CD4-positive, CD25-positive, alpha-beta regulatory T cell (primary cell): Measurements from ENCODE around the gene WASHC3. TPM values are rescaled to one million over a fixed set of nuclear protein-coding genes. Genes with fewer than 3 reads are reported as not detected.

Experiments used
- ATAC-seq, 2 donors: fragments of 150-1000 bp; cut with Tn5 transposase; one replicate each; pipeline ENCODE4 v1.10.0; 2021; ENCODE audit warnings: low read depth in 2 of 2, moderate number of reproducible peaks in 2 of 2, moderate library complexity in 1 of 2
- DNase-seq, 3 donors: peaks; one replicate each; pipeline versions ENCODE4 v3.0.0 to v3.0.0-alpha.2; 2012 to 2022; ENCODE audit warnings: mixed read lengths in 1 of 3
- H3K27ac ChIP-seq: one replicate; pipeline ENCODE4 v1.7.0; 2013; ENCODE audit warnings: mild to moderate bottlenecking, low read length; ENCODE audit not compliant: insufficient read depth, poor library complexity, severe bottlenecking
- H3K27me3 ChIP-seq: one replicate; pipeline ENCODE4 v1.7.0; 2013; ENCODE audit warnings: low read length; ENCODE audit not compliant: control insufficient read depth, insufficient read depth
- H3K36me3 ChIP-seq: one replicate; pipeline ENCODE4 v1.7.0; 2013; ENCODE audit warnings: mild to moderate bottlenecking, low read length, moderate library complexity; ENCODE audit not compliant: control insufficient read depth, insufficient read depth
- H3K4me1 ChIP-seq: 2 replicates; pipeline ENCODE4 v1.7.0; 2013; ENCODE audit warnings: mild to moderate bottlenecking, low read length; ENCODE audit not compliant: insufficient read depth, control insufficient read depth, poor library complexity, severe bottlenecking
- H3K4me3 ChIP-seq: one replicate; pipeline ENCODE4 v1.7.0; 2013; ENCODE audit warnings: low read depth, mild to moderate bottlenecking, low read length, moderate library complexity
- H3K9me3 ChIP-seq, 2 experiments: 1 replicate in 1 of 2; 2 replicates in 1 of 2; pipeline ENCODE4 v1.7.0; 2013; ENCODE audit warnings: low read length in 2 of 2, mild to moderate bottlenecking in 1 of 2, moderate library complexity in 1 of 2; ENCODE audit not compliant: control insufficient read depth in 2 of 2
- H3K27ac Mint-ChIP-seq, 3 donors: one replicate each; pipeline ENCODE4 v1.8.0; 2020 to 2022; ENCODE audit warnings: mild to moderate bottlenecking in 3 of 3, mixed read lengths in 3 of 3, moderate library complexity in 2 of 3
- H3K27me3 Mint-ChIP-seq: one replicate; pipeline ENCODE4 v1.8.0; 2022; ENCODE audit warnings: mild to moderate bottlenecking, mixed read lengths
- H3K36me3 Mint-ChIP-seq: one replicate; pipeline ENCODE4 v1.8.0; 2020; ENCODE audit warnings: mixed read lengths
- H3K4me1 Mint-ChIP-seq, 4 donors: one replicate each; pipeline ENCODE4 v1.8.0; 2020 to 2022; ENCODE audit warnings: mixed read lengths in 4 of 4, mild to moderate bottlenecking in 1 of 4
- H3K4me3 Mint-ChIP-seq, 4 donors: one replicate each; pipeline ENCODE4 v1.8.0; 2020 to 2022; ENCODE audit warnings: mild to moderate bottlenecking in 4 of 4, mixed read lengths in 4 of 4, moderate library complexity in 3 of 4
- H3K9me3 Mint-ChIP-seq, 7 donors: one replicate each; pipeline ENCODE4 v1.8.0; 2020 to 2022; ENCODE audit warnings: mixed read lengths in 7 of 7, mild to moderate bottlenecking in 3 of 7, moderate library complexity in 2 of 7
- polyA plus RNA-seq, 4 donors: library from polyadenylated mRNA; unstranded; fragments of 300-500 nt; fragmentation: Illumina TruSeq; gene quantifications; one replicate each; pipeline ENCODE4 v1.2.3, GENCODE V29; 2021
- total RNA-seq: library from RNA; stranded (reverse); gene quantifications from one replicate; pipeline ENCODE4 v1.2.3, GENCODE V29; 2022

The WASHC3 gene
- total and polyA plus RNA-seq, 5 donors from 2014 or later = 50.7 to 168 (median 140) TPM

GRCh38 chr12:102005256-102005655 is 56.5 kb downstream of the WASHC3 start:
- no peak overlapping the region for H3K27ac ChIP-seq
- DNase-seq (no peak), ATAC-seq (no peak)
- Mint-ChIP-seq H3K4me1 (peaks cover 0 to 5% (median 0%) of the 10 kb centered on the region in 4 donors), H3K27ac (no peak overlapping the region), H3K9me3 (peaks cover 0 to 3% (median 0%) of the 10 kb centered on the region in 7 donors), H3K4me3 (no peak overlapping the region), H3K27me3 (no peaks in the 10 kb centered on the region), H3K36me3 (peaks cover 7% of the 10 kb centered on the region)
- no peaks in the 10 kb centered on the region for H3K4me1 ChIP-seq
- H3K4me3 ChIP-seq = no peak overlapping the region
- H3K36me3 ChIP-seq = no peaks in the 10 kb centered on the region
- H3K27me3 ChIP-seq = no peaks in the 10 kb centered on the region
- H3K9me3 ChIP-seq = no peaks in the 10 kb centered on the region

GRCh38 chr12:101997102-101997501 is 64.7 kb downstream of the WASHC3 start:
- Histone ChIP-seq H3K27ac (no peak overlapping the region), H3K4me1 (no peaks in the 10 kb centered on the region), H3K9me3 (no peaks in the 10 kb centered on the region), H3K4me3 (no peak overlapping the region), H3K36me3 (no peaks in the 10 kb centered on the region), H3K27me3 (peaks cover 5% of the 10 kb centered on the region)
- DNase-seq (no peak), ATAC-seq (no peak)
- H3K27me3 Mint-ChIP-seq = peaks cover 17% of the 10 kb centered on the region
- no peak overlapping the region for H3K27ac Mint-ChIP-seq
- no peaks in the 10 kb centered on the region for H3K36me3 Mint-ChIP-seq
- H3K9me3 Mint-ChIP-seq = peaks cover 0 to 5% (median 0%) of the 10 kb centered on the region in 7 donors
- H3K4me1 Mint-ChIP-seq = no peaks in the 10 kb centered on the region
- no peak overlapping the region for H3K4me3 Mint-ChIP-seq

DNA sequence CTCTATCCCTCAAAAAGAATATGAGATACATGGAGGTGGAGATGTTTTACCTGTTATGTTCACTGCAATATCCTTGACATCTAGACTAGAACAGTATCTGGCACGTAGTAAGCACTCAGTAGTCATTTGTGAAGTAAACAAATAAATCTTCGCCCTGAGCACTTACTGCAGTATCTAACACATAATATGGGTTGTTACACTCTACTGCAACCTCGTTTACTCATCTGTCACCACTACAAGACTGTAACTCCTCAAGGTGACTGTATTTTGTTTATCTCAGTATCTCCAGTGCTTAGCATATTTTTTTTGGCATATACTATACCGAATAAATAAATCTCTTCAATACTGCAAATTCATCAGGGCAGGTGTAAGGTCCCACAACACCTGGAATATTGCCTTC is 66.1 kb downstream of the WASHC3 start:
- Histone ChIP-seq H3K36me3 (no peaks in the 10 kb centered on the region), H3K4me1 (no peaks in the 10 kb centered on the region), H3K4me3 (no peak overlapping the region), H3K9me3 (no peaks in the 10 kb centered on the region), H3K27ac (no peak overlapping the region), H3K27me3 (peaks cover 5% of the 10 kb centered on the region)
- ATAC-seq (no peak), DNase-seq (no peak)
- H3K9me3 Mint-ChIP-seq = peaks cover 0 to 3% (median 0%) of the 10 kb centered on the region in 7 donors
- H3K36me3 Mint-ChIP-seq = no peaks in the 10 kb centered on the region
- H3K4me1 Mint-ChIP-seq = no peaks in the 10 kb centered on the region
- H3K27me3 Mint-ChIP-seq = peaks cover 31% of the 10 kb centered on the region
- H3K4me3 Mint-ChIP-seq = no peak overlapping the region
- peak overlapping the region in 1 of 3 donors; percentile 45 for H3K27ac Mint-ChIP-seq

- no peaks in the 10 kb centered on the region for H3K36me3 Mint-ChIP-seq
- DNase-seq = no peak
- Histone ChIP-seq H3K4me3 (no peak overlapping the region), H3K27ac (no peak overlapping the region), H3K36me3 (no peaks in the 10 kb centered on the region), H3K4me1 (no peaks in the 10 kb centered on the region), H3K9me3 (no peaks in the 10 kb centered on the region), H3K27me3 (peaks cover 10% of the 10 kb centered on the region)
- peaks cover 57% of the 10 kb centered on the region for H3K27me3 Mint-ChIP-seq
- peaks cover 0 to 4% (median 0%) of the 10 kb centered on the region in 7 donors for H3K9me3 Mint-ChIP-seq
- H3K4me3 Mint-ChIP-seq = no peak overlapping the region
- no peak for ATAC-seq
- no peaks in the 10 kb centered on the region for H3K4me1 Mint-ChIP-seq
- no peak overlapping the region for H3K27ac Mint-ChIP-seq
Measured at GRCh38 chr12:101992091-101992490, 69.7 kb downstream of the WASHC3 start.

DNA sequence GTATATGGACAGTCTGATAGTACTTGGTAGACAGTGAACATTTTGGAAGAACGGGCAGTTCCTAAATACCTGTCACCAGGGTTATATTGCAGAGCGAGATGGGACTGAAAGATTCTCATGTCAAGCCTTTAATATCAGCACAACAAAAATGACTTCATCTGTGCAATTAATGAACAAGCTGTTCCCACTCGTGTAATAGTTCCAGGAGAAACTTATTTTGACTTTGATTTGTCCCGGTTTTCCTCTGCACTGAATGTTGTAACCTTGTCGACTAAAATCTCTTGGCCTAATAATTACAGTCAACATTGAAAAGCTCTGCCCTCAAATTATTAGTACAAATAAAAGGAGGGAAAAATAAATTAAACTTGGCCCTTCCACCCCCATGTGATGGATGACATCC is 79.5 kb downstream of the WASHC3 start:
- ATAC-seq = no peak
- Histone ChIP-seq H3K9me3 (no peaks in the 10 kb centered on the region), H3K36me3 (no peaks in the 10 kb centered on the region), H3K4me1 (no peaks in the 10 kb centered on the region), H3K27me3 (no peaks in the 10 kb centered on the region), H3K27ac (no peak overlapping the region), H3K4me3 (no peak overlapping the region)
- H3K27me3 Mint-ChIP-seq = peaks cover 4% of the 10 kb centered on the region
- H3K27ac Mint-ChIP-seq = no peak overlapping the region
- no peaks in the 10 kb centered on the region for H3K36me3 Mint-ChIP-seq
- no peak overlapping the region for H3K4me3 Mint-ChIP-seq
- peaks cover 0 to 1% (median 0%) of the 10 kb centered on the region in 7 donors for H3K9me3 Mint-ChIP-seq
- no peak for DNase-seq
- H3K4me1 Mint-ChIP-seq = no peaks in the 10 kb centered on the region

GRCh38 chr12:101981868-101982267 is 79.9 kb downstream of the WASHC3 start:
- H3K27me3 Mint-ChIP-seq = peaks cover 4% of the 10 kb centered on the region
- no peaks in the 10 kb centered on the region for H3K4me1 Mint-ChIP-seq
- DNase-seq (no peak), ATAC-seq (no peak)
- peaks cover 0 to 1% (median 0%) of the 10 kb centered on the region in 7 donors for H3K9me3 Mint-ChIP-seq
- Histone ChIP-seq H3K36me3 (no peaks in the 10 kb centered on the region), H3K27ac (no peak overlapping the region), H3K9me3 (no peaks in the 10 kb centered on the region), H3K4me3 (no peak overlapping the region), H3K27me3 (no peaks in the 10 kb centered on the region), H3K4me1 (no peaks in the 10 kb centered on the region)
- H3K36me3 Mint-ChIP-seq = no peaks in the 10 kb centered on the region
- H3K4me3 Mint-ChIP-seq = no peak overlapping the region
- no peak overlapping the region for H3K27ac Mint-ChIP-seq

DNA sequence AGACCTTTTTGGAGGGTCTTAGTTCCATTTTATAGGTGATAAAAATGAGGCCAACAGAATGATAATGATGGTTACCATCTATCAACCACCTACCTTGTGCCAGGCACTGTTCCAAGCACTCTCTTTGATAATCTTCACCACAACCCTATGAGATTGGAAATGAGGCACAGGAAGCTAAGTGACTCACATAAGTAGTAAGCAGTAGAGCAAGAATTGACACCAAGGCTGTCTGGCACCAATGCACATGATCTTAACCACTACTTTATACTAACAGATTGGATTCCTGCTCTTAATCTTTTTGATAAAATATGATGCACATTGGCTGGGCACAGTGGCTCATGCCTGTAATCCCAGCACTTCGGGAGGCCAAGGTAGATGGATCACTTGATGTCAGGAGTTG is 93.0 kb downstream of the WASHC3 start:
- H3K4me3 Mint-ChIP-seq = no peak overlapping the region
- peak overlapping the region in 1 of 3 donors; percentile 30 for H3K27ac Mint-ChIP-seq
- Histone ChIP-seq H3K4me3 (no peak overlapping the region), H3K27ac (no peak overlapping the region), H3K4me1 (peaks cover 7% of the 10 kb centered on the region), H3K36me3 (no peaks in the 10 kb centered on the region), H3K27me3 (no peaks in the 10 kb centered on the region), H3K9me3 (no peaks in the 10 kb centered on the region)
- peaks cover 0 to 3% (median 0%) of the 10 kb centered on the region in 7 donors for H3K9me3 Mint-ChIP-seq
- peaks cover 6 to 11% (median 8%) of the 10 kb centered on the region in 4 donors for H3K4me1 Mint-ChIP-seq
- H3K27me3 Mint-ChIP-seq = peaks cover 5% of the 10 kb centered on the region
- DNase-seq (peak in 1 of 3 donors; percentile 44), ATAC-seq (peak in 1 of 2 donors; percentile 42)
- no peaks in the 10 kb centered on the region for H3K36me3 Mint-ChIP-seq

GRCh38 chr12:101967506-101967905 is 94.3 kb downstream of the WASHC3 start:
- H3K4me1 ChIP-seq = peaks cover 7% of the 10 kb centered on the region
- Mint-ChIP-seq H3K27me3 (peaks cover 6% of the 10 kb centered on the region), H3K27ac (peak overlapping the region in 1 of 3 donors; percentile 23), H3K4me1 (peaks cover 6 to 11% (median 8%) of the 10 kb centered on the region in 4 donors), H3K4me3 (no peak overlapping the region), H3K9me3 (peaks cover 0 to 3% (median 0%) of the 10 kb centered on the region in 7 donors), H3K36me3 (no peaks in the 10 kb centered on the region)
- H3K36me3 ChIP-seq = no peaks in the 10 kb centered on the region
- no peaks in the 10 kb centered on the region for H3K9me3 ChIP-seq
- no peak overlapping the region for H3K27ac ChIP-seq
- ATAC-seq (no peak), DNase-seq (peak in 2 of 3 donors; percentile 21 to 33)
- H3K27me3 ChIP-seq = no peaks in the 10 kb centered on the region
- H3K4me3 ChIP-seq = no peak overlapping the region
